SH-SY5Y (cell line): ENCODE measurements around the gene CNDP2.

ENCODE experiments used
- GATA2 ChIP-seq: IDR thresholded peaks from 2 replicates; pipeline ENCODE4 v1.6.1; 2011; ENCODE audit warnings: mild to moderate bottlenecking, low read depth, low read length
- GATA3 ChIP-seq: IDR thresholded peaks from 2 replicates; pipeline ENCODE4 v1.6.1; 2011; ENCODE audit warnings: low read depth, mild to moderate bottlenecking, low read length, moderate library complexity

- TF ChIP-seq GATA2, result no peak
- TF ChIP-seq GATA3, result no peak
Measured at GRCh38 chr18:74505776-74506175, 9.6 kb downstream of the CNDP2 start.
